Activated naive CD4-positive, alpha-beta T cell treated with anti-CD3 and anti-CD28 coated beads, Interleukin-2, amount 50 U/mL, for 24 hours (primary cell): Measurements from ENCODE around the gene KRTAP5-3.

Source experiments
- H3K27ac Mint-ChIP-seq: one replicate; pipeline ENCODE4 v1.8.0; 2021; ENCODE audit warnings: mild to moderate bottlenecking, mixed read lengths
- H3K27me3 Mint-ChIP-seq: one replicate; pipeline ENCODE4 v1.8.0; 2021; ENCODE audit warnings: mixed read lengths
- H3K36me3 Mint-ChIP-seq: one replicate; pipeline ENCODE4 v1.8.0; 2021; ENCODE audit warnings: mixed read lengths
- H3K4me1 Mint-ChIP-seq: one replicate; pipeline ENCODE4 v1.8.0; 2021; ENCODE audit warnings: mixed read lengths
- H3K4me3 Mint-ChIP-seq: one replicate; pipeline ENCODE4 v1.8.0; 2021; ENCODE audit warnings: mild to moderate bottlenecking, mixed read lengths
- H3K9me3 Mint-ChIP-seq: one replicate; pipeline ENCODE4 v1.8.0; 2021; ENCODE audit warnings: mixed read lengths

The KRTAP5-3 gene

DNA sequence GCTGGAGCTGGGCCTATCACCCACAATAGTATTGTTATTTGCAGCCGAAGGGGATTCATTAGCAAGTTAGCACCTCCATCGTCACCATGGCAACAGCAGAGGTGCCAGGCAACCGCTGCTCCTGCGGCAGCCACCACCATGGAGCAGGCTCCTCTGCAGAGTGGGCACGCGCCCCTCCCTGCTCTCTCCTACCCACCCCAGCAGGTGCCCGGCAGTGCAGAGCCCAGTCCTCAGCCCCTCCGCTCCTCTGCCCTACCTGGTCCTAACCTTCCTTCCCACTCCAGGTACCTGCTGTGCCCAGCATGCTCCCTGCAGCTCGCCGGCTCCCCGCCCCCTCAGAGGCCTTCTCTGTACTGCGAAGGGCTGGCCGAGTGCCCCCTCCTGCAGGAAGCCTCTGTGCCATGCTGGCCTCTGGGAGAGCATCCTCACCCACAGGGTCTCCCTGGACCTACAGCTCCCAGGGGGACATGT, 39.8 kb downstream of the KRTAP5-3 start:
- Mint-ChIP-seq H3K9me3 (no peaks in the 10 kb centered on the region), H3K36me3 (no peaks in the 10 kb centered on the region), H3K4me3 (no peak overlapping the region), H3K27me3 (no peaks in the 10 kb centered on the region), H3K4me1 (peaks cover 19% of the 10 kb centered on the region), H3K27ac (no peak overlapping the region)

- no peaks in the 10 kb centered on the region for H3K9me3 Mint-ChIP-seq
Observed at GRCh38 chr11:1567721-1568100, 40.6 kb downstream of the KRTAP5-3 start.

DNA sequence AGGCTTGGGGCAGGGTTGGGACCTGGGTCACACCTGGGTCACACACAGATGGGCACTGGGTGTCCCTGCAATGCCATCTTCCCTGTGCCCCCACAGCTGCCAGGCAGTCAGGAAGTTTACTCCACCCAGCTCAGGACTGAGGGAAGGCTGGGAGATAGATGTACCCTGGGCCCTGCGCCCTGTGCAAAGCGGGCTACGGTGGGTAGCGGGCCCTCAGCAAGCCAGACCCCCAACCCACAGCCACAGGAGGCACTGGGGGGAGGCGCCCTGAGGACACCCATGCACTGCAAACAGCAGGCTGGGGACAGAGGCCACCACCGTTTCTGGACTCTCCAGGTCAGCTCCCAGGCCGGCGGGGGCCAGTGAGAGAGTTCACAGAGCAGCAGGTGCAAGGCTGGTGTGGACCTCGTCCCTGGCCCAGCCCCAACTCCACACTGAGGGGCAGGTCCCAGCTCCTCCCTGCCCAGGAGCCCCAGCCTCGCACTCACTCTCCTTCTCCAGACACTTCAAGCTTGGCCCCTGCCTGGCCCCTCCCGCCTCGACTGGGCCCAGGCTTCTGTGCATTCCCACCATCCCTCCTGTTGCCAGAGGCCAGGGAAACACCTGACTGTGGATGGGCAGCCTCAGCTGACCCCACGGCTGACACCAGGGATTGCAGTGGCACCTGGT, 41.1 kb downstream of the KRTAP5-3 start:
- Mint-ChIP-seq H3K9me3 (no peaks in the 10 kb centered on the region), H3K36me3 (no peaks in the 10 kb centered on the region), H3K27ac (no peak overlapping the region), H3K27me3 (no peaks in the 10 kb centered on the region), H3K4me1 (peaks cover 17% of the 10 kb centered on the region), H3K4me3 (no peak overlapping the region)

More at GRCh38 chr11:1567721-1568100, 40.6 kb downstream of the KRTAP5-3 start:
- no peak overlapping the region for H3K27ac Mint-ChIP-seq
- H3K4me3 Mint-ChIP-seq: no peak overlapping the region
- H3K36me3 Mint-ChIP-seq: no peaks in the 10 kb centered on the region
- no peaks in the 10 kb centered on the region for H3K27me3 Mint-ChIP-seq
- peaks cover 17% of the 10 kb centered on the region for H3K4me1 Mint-ChIP-seq

GRCh38 chr11:1566381-1567051, 41.7 kb downstream of the KRTAP5-3 start:
- H3K36me3 Mint-ChIP-seq: no peaks in the 10 kb centered on the region
- H3K4me3 Mint-ChIP-seq: no peak overlapping the region
- no peaks in the 10 kb centered on the region for H3K9me3 Mint-ChIP-seq
- no peak overlapping the region for H3K27ac Mint-ChIP-seq
- no peaks in the 10 kb centered on the region for H3K27me3 Mint-ChIP-seq
- H3K4me1 Mint-ChIP-seq: peaks cover 17% of the 10 kb centered on the region

- H3K4me1 Mint-ChIP-seq: peaks cover 17% of the 10 kb centered on the region
- H3K36me3 Mint-ChIP-seq: no peaks in the 10 kb centered on the region
- H3K27ac Mint-ChIP-seq: no peak overlapping the region
- H3K4me3 Mint-ChIP-seq: no peak overlapping the region
- H3K27me3 Mint-ChIP-seq: no peaks in the 10 kb centered on the region
- H3K9me3 Mint-ChIP-seq: no peaks in the 10 kb centered on the region
Observed at GRCh38 chr11:1565904-1566247, 42.4 kb downstream of the KRTAP5-3 start.

GRCh38 chr11:1565173-1565903, 42.9 kb downstream of the KRTAP5-3 start:
- Mint-ChIP-seq H3K4me1 (peaks cover 14% of the 10 kb centered on the region), H3K27me3 (no peaks in the 10 kb centered on the region), H3K9me3 (no peaks in the 10 kb centered on the region), H3K36me3 (no peaks in the 10 kb centered on the region), H3K4me3 (no peak overlapping the region), H3K27ac (no peak overlapping the region)

DNA sequence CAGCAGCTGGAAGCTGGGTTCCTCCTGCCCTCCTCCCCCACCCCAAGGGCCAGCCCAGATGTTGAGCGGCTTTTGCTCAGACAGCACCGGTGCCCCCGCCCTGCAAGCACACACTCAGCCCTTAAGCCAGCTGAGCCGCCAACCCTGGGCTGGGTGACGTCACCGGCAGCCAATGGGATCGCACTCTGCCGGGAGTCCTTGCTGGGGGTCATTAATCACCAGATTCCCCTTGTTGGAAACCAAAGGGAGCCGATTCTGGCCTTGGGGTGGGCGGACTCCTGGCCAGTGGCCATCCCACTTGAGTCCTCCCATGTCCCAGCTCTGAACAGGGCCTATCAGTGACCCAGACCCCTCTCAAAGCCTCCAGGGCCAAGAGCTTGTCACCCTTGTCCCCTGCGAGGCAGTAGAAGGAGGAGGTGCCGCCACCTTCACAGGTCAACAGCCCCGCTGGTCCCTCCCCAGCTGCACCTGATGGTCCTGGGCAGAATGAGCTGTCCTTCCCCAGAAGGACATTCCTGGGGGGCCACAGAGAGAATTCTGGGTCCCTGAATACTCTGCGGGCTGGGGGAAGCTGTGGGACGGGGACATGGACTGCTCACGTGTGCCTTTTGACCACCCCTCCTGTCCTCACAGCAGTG, 43.6 kb downstream of the KRTAP5-3 start:
- Mint-ChIP-seq H3K27me3 (no peaks in the 10 kb centered on the region), H3K9me3 (no peaks in the 10 kb centered on the region), H3K4me3 (no peak overlapping the region), H3K36me3 (no peaks in the 10 kb centered on the region), H3K4me1 (peaks cover 10% of the 10 kb centered on the region), H3K27ac (no peak overlapping the region)

GRCh38 chr11:1563697-1564534, 44.3 kb downstream of the KRTAP5-3 start:
- no peaks in the 10 kb centered on the region for H3K27me3 Mint-ChIP-seq
- H3K9me3 Mint-ChIP-seq: no peaks in the 10 kb centered on the region
- no peaks in the 10 kb centered on the region for H3K36me3 Mint-ChIP-seq
- H3K4me3 Mint-ChIP-seq: no peak overlapping the region
- no peak overlapping the region for H3K27ac Mint-ChIP-seq
- peaks cover 5% of the 10 kb centered on the region for H3K4me1 Mint-ChIP-seq

DNA sequence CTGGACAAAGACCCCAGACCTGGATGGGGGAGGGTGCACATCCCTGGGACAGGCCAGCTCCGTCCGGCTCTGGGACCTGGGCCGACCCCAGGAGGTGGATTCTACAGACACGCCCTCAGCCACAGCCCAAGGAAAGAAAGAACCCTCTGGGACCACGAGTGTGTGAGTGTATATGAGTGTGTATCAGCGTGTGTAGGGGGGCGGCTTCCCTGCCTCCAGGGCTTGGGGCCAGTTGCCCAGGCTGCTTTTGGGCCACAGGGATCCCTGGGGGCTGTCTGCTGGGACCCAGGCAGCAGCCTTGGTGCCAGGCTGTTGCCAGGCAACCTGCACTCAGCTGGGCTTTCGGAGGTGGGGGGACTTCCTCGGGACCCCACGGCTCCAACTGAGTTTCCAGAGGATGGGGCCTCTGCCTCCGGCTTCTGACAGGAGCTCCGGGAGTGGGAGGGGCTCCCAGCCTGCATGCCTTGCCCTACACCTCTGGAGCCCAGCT, 45.1 kb downstream of the KRTAP5-3 start:
- H3K27me3 Mint-ChIP-seq: no peaks in the 10 kb centered on the region
- H3K4me1 Mint-ChIP-seq: no peaks in the 10 kb centered on the region
- no peak overlapping the region for H3K4me3 Mint-ChIP-seq
- no peak overlapping the region for H3K27ac Mint-ChIP-seq
- H3K36me3 Mint-ChIP-seq: no peaks in the 10 kb centered on the region
- no peaks in the 10 kb centered on the region for H3K9me3 Mint-ChIP-seq

- Mint-ChIP-seq H3K9me3 (no peaks in the 10 kb centered on the region), H3K4me3 (no peak overlapping the region), H3K36me3 (peaks cover 3% of the 10 kb centered on the region), H3K4me1 (no peaks in the 10 kb centered on the region), H3K27me3 (no peaks in the 10 kb centered on the region), H3K27ac (no peak overlapping the region)
Observed at GRCh38 chr11:1562469-1563148, 45.7 kb downstream of the KRTAP5-3 start.

GRCh38 chr11:1561955-1562354, 46.3 kb downstream of the KRTAP5-3 start:
- H3K9me3 Mint-ChIP-seq: no peaks in the 10 kb centered on the region

DNA sequence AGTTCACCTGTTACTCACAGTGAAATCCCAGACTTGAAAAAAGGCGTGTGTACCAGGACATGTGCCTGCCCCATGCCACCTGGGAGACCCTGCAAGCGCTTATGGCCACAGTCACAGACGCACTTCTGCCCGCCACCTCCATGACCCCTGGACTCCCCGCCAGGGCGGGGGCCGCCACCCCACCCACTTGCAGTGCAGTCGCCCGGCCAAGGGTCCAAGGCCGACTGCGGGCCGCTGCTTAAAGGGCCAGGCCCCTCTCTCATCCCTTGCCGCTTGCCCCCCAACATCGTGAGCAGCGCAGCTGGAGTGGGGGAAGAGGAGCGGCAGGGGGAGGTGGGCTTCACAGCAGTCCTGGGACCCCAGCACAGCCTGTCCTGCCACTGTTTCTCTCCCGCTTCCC, 47.0 kb downstream of the KRTAP5-3 start:
- H3K36me3 Mint-ChIP-seq: peaks cover 4% of the 10 kb centered on the region
- no peaks in the 10 kb centered on the region for H3K4me1 Mint-ChIP-seq
- H3K27me3 Mint-ChIP-seq: no peaks in the 10 kb centered on the region
- no peak overlapping the region for H3K27ac Mint-ChIP-seq
- no peaks in the 10 kb centered on the region for H3K9me3 Mint-ChIP-seq
- no peak overlapping the region for H3K4me3 Mint-ChIP-seq

More at GRCh38 chr11:1561955-1562354, 46.3 kb downstream of the KRTAP5-3 start:
- Mint-ChIP-seq H3K4me3 (no peak overlapping the region), H3K36me3 (peaks cover 4% of the 10 kb centered on the region), H3K27me3 (no peaks in the 10 kb centered on the region), H3K4me1 (no peaks in the 10 kb centered on the region), H3K27ac (no peak overlapping the region)

DNA sequence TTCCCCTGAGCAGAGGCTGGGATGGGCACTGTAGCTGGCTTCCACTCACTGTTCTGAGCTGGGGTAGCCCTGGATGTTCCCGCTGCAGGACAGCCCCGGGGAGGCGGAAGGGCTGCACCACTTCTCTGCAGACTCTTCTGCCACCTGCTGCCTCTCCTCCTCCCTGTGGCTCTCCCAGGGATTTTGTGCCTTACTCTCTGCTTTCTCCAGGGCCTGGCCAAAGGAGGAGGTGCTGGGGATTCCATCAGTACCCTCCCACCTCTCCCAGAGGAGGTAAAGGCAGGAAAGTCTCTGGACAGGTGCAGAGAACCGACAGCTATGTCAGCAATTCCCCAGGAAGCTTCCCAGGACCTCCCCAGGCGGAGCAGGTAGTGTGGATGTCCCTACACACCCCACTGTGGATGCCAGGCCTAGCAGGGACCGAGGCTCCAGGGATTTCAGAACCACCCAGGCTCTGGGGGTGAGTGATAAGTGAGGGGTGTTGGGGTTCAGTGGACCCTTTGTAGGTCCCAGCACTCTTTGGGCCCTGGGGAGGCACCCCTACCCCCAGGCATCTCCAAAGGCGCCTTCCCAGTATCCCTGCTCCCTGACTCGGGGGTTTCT, 47.5 kb downstream of the KRTAP5-3 start:
- Mint-ChIP-seq H3K27ac (no peak overlapping the region), H3K9me3 (no peaks in the 10 kb centered on the region), H3K4me3 (no peak overlapping the region), H3K4me1 (no peaks in the 10 kb centered on the region), H3K27me3 (no peaks in the 10 kb centered on the region), H3K36me3 (peaks cover 4% of the 10 kb centered on the region)

DNA sequence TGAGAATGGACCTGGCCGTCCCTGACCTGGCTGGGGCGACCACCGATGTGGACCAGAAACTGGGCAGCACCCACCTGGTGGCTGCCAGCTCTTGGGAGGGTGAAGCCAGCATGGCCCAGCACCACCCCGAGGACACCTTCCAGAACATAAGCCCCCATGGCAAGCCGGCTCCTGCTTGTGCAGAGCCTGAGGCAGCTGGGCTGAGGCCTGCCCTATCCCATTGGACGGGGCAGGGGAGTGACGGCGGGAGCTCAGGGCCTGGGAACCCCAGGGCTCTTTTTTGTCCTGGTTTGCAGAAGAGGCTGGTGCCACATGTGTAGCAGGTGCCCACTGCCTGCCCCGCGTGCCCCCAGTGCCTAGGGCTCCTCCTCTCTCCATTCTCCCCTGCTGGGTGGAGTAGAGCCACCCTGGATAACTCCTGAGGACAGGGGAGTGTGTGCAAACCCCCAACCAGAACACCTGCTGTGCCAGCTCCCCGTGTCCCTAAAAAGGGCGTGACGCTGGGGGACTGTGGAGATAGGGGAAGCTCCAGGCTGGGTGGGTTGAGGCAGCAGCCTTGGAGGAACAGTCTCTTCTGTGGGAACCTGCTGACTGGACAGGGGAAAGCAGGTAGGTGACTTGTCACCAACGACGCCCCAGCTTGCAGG, 48.1 kb downstream of the KRTAP5-3 start:
- no peaks in the 10 kb centered on the region for H3K4me1 Mint-ChIP-seq
- H3K27ac Mint-ChIP-seq: no peak overlapping the region
- H3K36me3 Mint-ChIP-seq: peaks cover 4% of the 10 kb centered on the region
- H3K4me3 Mint-ChIP-seq: no peak overlapping the region
- H3K27me3 Mint-ChIP-seq: no peaks in the 10 kb centered on the region
- H3K9me3 Mint-ChIP-seq: no peaks in the 10 kb centered on the region
